HG03159 (cell line): Measurements from ENCODE around the gene C1QTNF1.
"Not testable (repeated sequence)": the region's sequence is repeated elsewhere in the genome, so short reads cannot be mapped to it uniquely, and the experiment has no call there.

Source experiments
- ATAC-seq: cut with Tn5 transposase; IDR thresholded peaks from one replicate; pipeline ENCODE4 v1.9.1; 2021; ENCODE audit warnings: mild to moderate bottlenecking, moderate library complexity; ENCODE audit not compliant: unreplicated experiment

The C1QTNF1 gene

GRCh38 chr17:79022507-79022991 is 1.4 kb upstream of the C1QTNF1 start:
- no peak for ATAC-seq

- no peak for ATAC-seq
Observed at GRCh38 chr17:79023180-79023705, 726 bp upstream of the C1QTNF1 start.

- no peak for ATAC-seq
Observed at GRCh38 chr17:79024901-79025737, 1.1 kb downstream of the C1QTNF1 start.

GRCh38 chr17:79026376-79027273 is 2.7 kb downstream of the C1QTNF1 start:
- no peak for ATAC-seq

GRCh38 chr17:79027274-79027924 is 3.4 kb downstream of the C1QTNF1 start:
- ATAC-seq, result no peak

GRCh38 chr17:79027925-79028491 is 4.0 kb downstream of the C1QTNF1 start:
- no peak for ATAC-seq

GRCh38 chr17:79028496-79029326 is 4.7 kb downstream of the C1QTNF1 start:
- ATAC-seq, result no peak

- ATAC-seq, result no peak
Observed at GRCh38 chr17:79029327-79030009, 5.5 kb downstream of the C1QTNF1 start.

- ATAC-seq, result not testable (repeated sequence)
Observed at GRCh38 chr17:79030636-79031035, 6.7 kb downstream of the C1QTNF1 start.

- ATAC-seq, result no peak
Observed at GRCh38 chr17:79031996-79032875, 8.3 kb downstream of the C1QTNF1 start.

- ATAC-seq, result no peak
Observed at GRCh38 chr17:79033046-79033616, 9.2 kb downstream of the C1QTNF1 start.

- ATAC-seq, result no peak
Observed at GRCh38 chr17:79033741-79034501, 10.0 kb downstream of the C1QTNF1 start.

GRCh38 chr17:79034931-79035485 is 11.0 kb downstream of the C1QTNF1 start:
- no peak for ATAC-seq

GRCh38 chr17:79035686-79036085 is 11.7 kb downstream of the C1QTNF1 start:
- no peak for ATAC-seq

- ATAC-seq, result no peak
Observed at GRCh38 chr17:79036181-79036580, 12.2 kb downstream of the C1QTNF1 start.

GRCh38 chr17:79036596-79036995 is 12.6 kb downstream of the C1QTNF1 start:
- ATAC-seq, result no peak
